ENCODE results near the gene PLPP3. TPM values are rescaled to one million over a fixed set of nuclear protein-coding genes. Genes with fewer than 3 reads are reported as not detected.

Gene PLPP3
- total and polyA plus RNA-seq, 2 of the 8 experiments (the other 6 are each of a cell fraction or from before 2014, with no cell fraction given) = 33.2 to 42.0 TPM

- CTCF ChIA-PET (ENCODE audit: partially characterized antibody) = interaction anchor here (2.7 kb wide), 1 partner anchor 138 kb away, joined by 11 read pairs; no protein-coding TSS in a partner anchor
- POLR2A ChIA-PET (ENCODE audit: partially characterized antibody) = no interaction called here
- Histone ChIP-seq H4K8ac (ENCODE audit: extremely low read depth, insufficient read depth, low read length) (no peak overlapping the region), H3K23ac (ENCODE audit: insufficient read length) (no peak overlapping the region), H3K4me3 (ENCODE audit: extremely low read depth in 1 of 4, insufficient read depth in 2 of 4, low read depth in 3 of 4, low read length in 4 of 4) (no peak overlapping the region), H2BK15ac (ENCODE audit: low read length) (no peak overlapping the region), H4K5ac (ENCODE audit: insufficient read length, low read depth, low read length) (no peak overlapping the region), H2BK12ac (ENCODE audit: low read depth, low read length) (no peak overlapping the region), H3K27me3 (replicated peaks in 1 of 4; ENCODE audit: control insufficient read depth in 3 of 4, extremely low read depth in 1 of 4, insufficient read depth in 3 of 4, low read length in 3 of 4) (peaks cover 0 to 2% (median under 1%) of the 10 kb centered on the region in 4 experiments; a peak in 2 of 7 replicates), H3K27ac (ENCODE audit: low read depth, low read length) (no peak overlapping the region), H2BK120ac (replicated peaks; ENCODE audit: low read depth, low read length) (no peak overlapping the region), H3K79me1 (ENCODE audit: low read depth, low read length) (no peaks in the 10 kb centered on the region), H2BK5ac (ENCODE audit: low read depth, low read length) (no peak overlapping the region), H2AFZ (ENCODE audit: low read length) (no peak overlapping the region), H3K79me2 (ENCODE audit: control insufficient read depth in 1 of 2, insufficient read depth in 2 of 2, low read length in 2 of 2) (no peaks in the 10 kb centered on the region), H3K23me2 (ENCODE audit: low read depth, low read length) (no peaks in the 10 kb centered on the region), H3K9me3 (ENCODE audit: insufficient read depth in 2 of 2, low read depth in 1 of 2, low read length in 1 of 2) (no peaks in the 10 kb centered on the region), H3K36me3 (ENCODE audit: control insufficient read depth in 2 of 4, insufficient read depth in 4 of 4, low read length in 3 of 4) (no peaks in the 10 kb centered on the region), H3K56ac (replicated peaks; ENCODE audit: insufficient read length, low read depth, low read length) (no peak overlapping the region), H2AK5ac (ENCODE audit: low read depth, low read length) (no peak overlapping the region), H4K91ac (replicated peaks; ENCODE audit: insufficient read length, low read length) (no peak overlapping the region), H3K18ac (ENCODE audit: extremely low read depth, low read length) (peak overlapping the region; percentile 28; the same call in 1 of the 2 replicates), H2BK20ac (ENCODE audit: low read length) (no peak overlapping the region), H3K4me1 (replicated peaks in 1 of 4; ENCODE audit: control insufficient read depth in 3 of 4, insufficient read depth in 4 of 4, low read length in 3 of 4) (peaks cover 2 to 17% (median 7%) of the 10 kb centered on the region in 4 experiments; a peak in 6 of 7 replicates), H3K14ac (ENCODE audit: insufficient read length) (no peak overlapping the region), H4K20me1 (replicated peaks in 1 of 2; ENCODE audit: control insufficient read depth in 1 of 2, insufficient read depth in 2 of 2, low read length in 2 of 2) (no peaks in the 10 kb centered on the region), H3K9ac (replicated peaks in 1 of 4; ENCODE audit: extremely low read depth in 1 of 4, low read depth in 3 of 4, low read length in 3 of 4) (no peak overlapping the region), H3K4ac (replicated peaks; ENCODE audit: insufficient read length, low read depth, low read length) (no peak overlapping the region), H3K4me2 (ENCODE audit: insufficient read depth in 1 of 2, low read depth in 2 of 2, low read length in 2 of 2) (no peak overlapping the region)
- FAIRE-seq (no peak), DNase-seq (ENCODE audit: low read depth in 1 of 2, low spot score in 2 of 2) (no peak)
- WGBS, 2 experiments (ENCODE audit: extremely low coverage in 1 of 2, insufficient coverage in 1 of 2, insufficient read length in 1 of 2, insufficient replicate concordance in 2 of 2, low coverage in 1 of 2, low lambda C conversion rate in 2 of 2, missing lambda C conversion rate in 1 of 2) = 89% methylated on average over 5 of the region's 5 CpGs; no CpG with 5 or more reads in 1 of the 2 experiments
- no peak for TF ChIP-seq POU5F1 (IDR thresholded peaks at IDR 0.05; ENCODE audit: low read depth, low read length)
- TF ChIP-seq TCF12 (IDR thresholded peaks at IDR 0.05; ENCODE audit: low read depth, low read length) = no peak
- TF ChIP-seq BCL11A (IDR thresholded peaks at IDR 0.05; ENCODE audit: low read depth in 2 of 2, low read length in 2 of 2) = no peak
- TF ChIP-seq KDM1A (IDR thresholded peaks at IDR 0.05; ENCODE audit: borderline replicate concordance, low read length) = no peak
- TF ChIP-seq, protein P1, sequence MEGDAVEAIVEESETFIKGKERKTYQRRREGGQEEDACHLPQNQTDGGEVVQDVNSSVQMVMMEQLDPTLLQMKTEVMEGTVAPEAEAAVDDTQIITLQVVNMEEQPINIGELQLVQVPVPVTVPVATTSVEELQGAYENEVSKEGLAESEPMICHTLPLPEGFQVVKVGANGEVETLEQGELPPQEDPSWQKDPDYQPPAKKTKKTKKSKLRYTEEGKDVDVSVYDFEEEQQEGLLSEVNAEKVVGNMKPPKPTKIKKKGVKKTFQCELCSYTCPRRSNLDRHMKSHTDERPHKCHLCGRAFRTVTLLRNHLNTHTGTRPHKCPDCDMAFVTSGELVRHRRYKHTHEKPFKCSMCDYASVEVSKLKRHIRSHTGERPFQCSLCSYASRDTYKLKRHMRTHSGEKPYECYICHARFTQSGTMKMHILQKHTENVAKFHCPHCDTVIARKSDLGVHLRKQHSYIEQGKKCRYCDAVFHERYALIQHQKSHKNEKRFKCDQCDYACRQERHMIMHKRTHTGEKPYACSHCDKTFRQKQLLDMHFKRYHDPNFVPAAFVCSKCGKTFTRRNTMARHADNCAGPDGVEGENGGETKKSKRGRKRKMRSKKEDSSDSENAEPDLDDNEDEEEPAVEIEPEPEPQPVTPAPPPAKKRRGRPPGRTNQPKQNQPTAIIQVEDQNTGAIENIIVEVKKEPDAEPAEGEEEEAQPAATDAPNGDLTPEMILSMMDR (IDR thresholded peaks at IDR 0.05; ENCODE audit: control extremely low read depth in 1 of 3, insufficient read depth in 1 of 3, low read depth in 1 of 3, low read length in 3 of 3) = no peak
- TF ChIP-seq CBX8 (IDR thresholded peaks at IDR 0.05; ENCODE audit: borderline replicate concordance, low read depth, low read length) = no peak
- TF ChIP-seq EZH2 (IDR thresholded peaks at IDR 0.05; ENCODE audit: low read depth, low read length, severe bottlenecking) = no peak
- no peak for TF ChIP-seq NANOG (IDR thresholded peaks at IDR 0.05; ENCODE audit: insufficient read depth, low read depth, low read length, poor library complexity, severe bottlenecking)
- no peak for TF ChIP-seq EP300 (IDR thresholded peaks at IDR 0.05; ENCODE audit: borderline replicate concordance in 1 of 2, low read depth in 2 of 2, low read length in 2 of 2)
- no peak for TF ChIP-seq SAP30 (IDR thresholded peaks at IDR 0.05; ENCODE audit: insufficient read depth, insufficient replicate concordance, low read length)
Observed at GRCh38 chr1:56446531-56447098, 132.7 kb downstream of the PLPP3 start.

Measured in H1 (cell line).